22Rv1 (cell line): ENCODE results near the gene WDR70.
"Not testable (repeated sequence)": the region's sequence is repeated elsewhere in the genome, so short reads cannot be mapped to it uniquely, and the experiment has no call there.

Experiments used
- H3K27ac ChIP-seq: fragments of 450-650 bp; 2 replicates; pipeline ENCODE4 v1.5.1; 2017
- CTCF ChIP-seq: fragments of 450-650 bp; IDR thresholded peaks from 2 replicates; pipeline ENCODE4 v1.5.1; 2017; ENCODE audit warnings: mild to moderate bottlenecking
- ZFX ChIP-seq: fragments of 450-650 bp; IDR thresholded peaks from 2 replicates; pipeline ENCODE4 v1.6.1; 2017; ENCODE audit warnings: antibody characterized with exemption, borderline replicate concordance

WDR70 gene

GRCh38 chr5:37776826-37777225 is 397.7 kb downstream of the WDR70 start:
- no peak for TF ChIP-seq ZFX
- TF ChIP-seq CTCF: no peak
- no peak overlapping the region for H3K27ac ChIP-seq

GRCh38 chr5:37777432-37778130 is 398.5 kb downstream of the WDR70 start:
- H3K27ac ChIP-seq: no peak overlapping the region
- TF ChIP-seq ZFX: no peak
- no peak for TF ChIP-seq CTCF

- not testable (repeated sequence) for H3K27ac ChIP-seq
Observed at GRCh38 chr5:37781409-37781808, 402.3 kb downstream of the WDR70 start.

- TF ChIP-seq CTCF: no peak
- no peak overlapping the region for H3K27ac ChIP-seq
Observed at GRCh38 chr5:37786416-37786815, 407.3 kb downstream of the WDR70 start.

GRCh38 chr5:37786862-37787519 is 407.9 kb downstream of the WDR70 start:
- H3K27ac ChIP-seq: no peak overlapping the region
- TF ChIP-seq CTCF: no peak
- TF ChIP-seq ZFX: no peak

GRCh38 chr5:37787742-37788141 is 408.6 kb downstream of the WDR70 start:
- TF ChIP-seq ZFX (no peak), CTCF (no peak)
- H3K27ac ChIP-seq: no peak overlapping the region

- TF ChIP-seq CTCF (no peak), ZFX (no peak)
- no peak overlapping the region for H3K27ac ChIP-seq
Observed at GRCh38 chr5:37789991-37790390, 410.9 kb downstream of the WDR70 start.
